ENCODE measurements around the gene LAMTOR2.
"Not testable (repeated sequence)": the region's sequence is repeated elsewhere in the genome, so short reads cannot be mapped to it uniquely, and the experiment has no call there.

Gene LAMTOR2

DNA sequence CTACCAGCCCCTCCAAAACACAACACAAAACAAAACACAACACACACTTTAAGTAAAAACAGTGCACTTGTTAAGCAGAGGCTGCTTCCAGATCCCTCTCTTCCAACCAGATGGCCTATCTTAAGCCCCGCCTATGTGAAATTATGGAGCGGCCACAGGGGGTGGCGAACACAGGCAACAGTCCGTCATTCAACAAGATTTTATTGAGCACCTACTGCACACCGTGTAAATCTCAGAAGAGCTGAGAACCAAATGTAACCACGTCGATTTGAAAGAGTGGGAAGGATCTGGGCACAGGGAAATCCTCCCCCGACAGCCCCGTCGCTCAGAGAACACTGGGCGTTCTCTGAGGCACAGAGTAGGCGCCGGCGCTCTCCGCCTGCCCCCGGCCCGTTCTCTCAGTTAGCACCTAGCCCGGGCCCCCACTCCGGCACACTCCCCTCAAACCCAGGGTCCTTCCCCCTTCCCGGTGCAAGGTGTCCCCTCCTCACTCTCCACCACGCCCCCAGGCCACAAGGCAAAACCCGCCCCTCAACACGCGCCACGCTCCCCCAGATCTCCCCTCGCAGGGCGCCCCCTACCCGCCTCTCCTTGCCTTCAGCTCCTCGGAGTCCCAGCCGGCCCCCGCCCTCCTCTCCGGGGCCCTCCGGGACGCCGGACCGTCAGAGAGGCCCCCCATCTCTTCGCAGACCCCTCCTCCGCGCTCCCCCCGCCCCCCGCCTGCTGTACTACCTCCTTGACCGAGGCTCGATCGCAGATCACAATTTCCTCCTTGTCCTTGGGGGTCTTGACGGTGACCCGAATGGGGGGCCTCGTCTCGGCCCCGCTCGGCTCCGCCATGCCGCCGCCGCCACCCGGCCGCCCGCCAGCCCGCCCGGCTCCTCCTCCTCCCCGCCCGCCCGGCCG is 1.5 kb upstream of the LAMTOR2 start:
- peak; percentile 73 for DNase-seq

DNA sequence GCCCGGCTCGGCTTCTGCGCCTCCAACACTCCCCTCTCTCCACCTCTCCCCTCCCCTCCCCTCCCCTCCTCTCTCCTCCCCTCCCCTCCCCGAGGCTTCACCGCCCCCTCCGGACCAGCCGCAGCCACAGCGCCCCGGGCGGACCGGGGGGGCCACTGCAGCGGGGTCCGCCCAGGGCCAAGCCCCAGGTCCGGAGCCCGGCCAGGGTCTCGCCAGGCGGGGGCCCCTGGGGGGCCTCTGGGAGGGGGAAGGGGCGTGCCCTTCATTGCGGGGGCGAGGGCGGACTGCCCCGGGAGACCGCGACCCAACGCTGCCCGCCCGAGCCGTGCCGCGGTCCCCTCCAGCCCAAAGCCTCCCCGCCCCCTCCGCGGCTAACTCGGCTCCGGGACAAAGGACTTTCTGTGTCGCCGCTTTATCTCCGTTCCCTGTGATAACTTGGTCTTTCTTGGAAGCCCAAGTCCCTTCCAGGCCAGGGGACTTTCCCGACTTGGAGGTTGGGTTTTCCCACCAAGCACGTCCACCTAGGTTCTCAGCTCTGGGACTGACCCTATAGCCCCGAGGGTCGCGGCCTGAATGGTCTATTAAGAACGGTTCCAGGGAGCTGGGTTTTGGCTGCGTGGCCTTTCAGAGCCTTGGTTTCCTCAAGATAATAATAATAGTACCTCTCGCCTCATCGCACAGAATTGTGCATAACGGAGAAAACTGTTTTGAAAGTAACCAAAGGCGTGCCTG is 648 bp upstream of the LAMTOR2 start, which contains the start of gene UBQLN4:
Gene UBQLN4, minus strand, starts transcription at position 31 of the 732 bp plus-strand sequence. CDS start 97 bp downstream, outside the sequence.
- DNase-seq = peak; percentile 83

DNA sequence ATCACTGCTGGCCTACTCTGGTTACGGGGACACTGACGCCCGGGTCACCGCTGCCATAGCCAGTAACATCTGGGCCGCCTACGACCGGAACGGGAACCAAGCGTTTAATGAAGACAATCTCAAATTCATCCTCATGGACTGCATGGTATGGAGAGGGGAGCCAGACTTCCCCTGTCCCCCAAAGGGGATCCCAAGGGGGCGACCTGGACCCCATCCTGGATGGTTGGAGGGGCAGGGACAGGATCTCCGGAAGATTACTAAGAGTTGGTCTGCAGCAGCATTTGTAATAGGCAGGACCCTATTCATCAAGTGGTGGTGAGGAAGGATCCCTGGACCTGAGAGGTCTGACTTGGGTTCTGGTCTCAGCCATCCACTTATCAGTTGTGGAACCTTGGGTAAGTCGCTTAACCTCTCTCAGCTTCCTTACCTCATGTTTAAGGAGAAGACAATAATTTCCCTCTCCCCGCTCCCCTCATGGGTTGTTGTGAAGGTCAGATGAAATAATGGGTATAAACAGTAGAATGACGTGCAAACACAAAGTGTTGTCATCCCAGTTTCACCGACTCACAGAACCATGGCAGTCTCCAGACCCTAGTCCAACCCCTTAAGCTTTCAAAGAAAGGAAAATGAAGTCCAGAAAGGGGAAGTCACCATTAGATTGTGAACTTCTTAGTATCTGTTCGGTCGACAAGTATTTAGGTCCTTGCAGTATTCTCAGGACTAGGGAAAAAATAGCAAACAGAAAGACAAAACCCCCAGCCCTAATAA is 883 bp downstream of the LAMTOR2 start:
- DNase-seq = no peak

DNA sequence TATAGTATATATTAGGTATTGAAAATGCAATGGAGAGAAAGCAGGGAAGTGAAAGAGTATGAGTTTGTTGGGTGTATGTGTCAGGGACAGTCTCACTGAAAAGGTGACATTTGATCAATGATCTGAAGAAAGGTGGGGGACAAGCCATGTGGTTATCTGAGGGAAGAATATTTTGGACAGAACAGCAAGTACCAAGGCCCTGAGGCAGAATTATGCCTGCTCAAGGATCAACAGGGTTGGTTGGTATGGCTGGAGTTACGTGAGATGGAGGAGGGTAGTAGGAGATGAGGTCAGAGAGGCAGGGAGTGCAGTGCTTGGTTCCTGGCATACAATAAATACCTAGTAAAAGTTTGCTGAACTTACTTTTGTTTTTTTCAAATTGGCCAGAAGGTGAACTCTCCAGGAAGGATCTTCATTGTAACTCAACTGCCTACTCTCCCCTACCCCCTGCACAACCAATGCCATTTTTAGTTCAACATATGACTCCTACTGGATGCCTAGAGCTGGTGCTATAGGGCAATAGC is 1.8 kb downstream of the LAMTOR2 start:
- DNase-seq = no peak

DNA sequence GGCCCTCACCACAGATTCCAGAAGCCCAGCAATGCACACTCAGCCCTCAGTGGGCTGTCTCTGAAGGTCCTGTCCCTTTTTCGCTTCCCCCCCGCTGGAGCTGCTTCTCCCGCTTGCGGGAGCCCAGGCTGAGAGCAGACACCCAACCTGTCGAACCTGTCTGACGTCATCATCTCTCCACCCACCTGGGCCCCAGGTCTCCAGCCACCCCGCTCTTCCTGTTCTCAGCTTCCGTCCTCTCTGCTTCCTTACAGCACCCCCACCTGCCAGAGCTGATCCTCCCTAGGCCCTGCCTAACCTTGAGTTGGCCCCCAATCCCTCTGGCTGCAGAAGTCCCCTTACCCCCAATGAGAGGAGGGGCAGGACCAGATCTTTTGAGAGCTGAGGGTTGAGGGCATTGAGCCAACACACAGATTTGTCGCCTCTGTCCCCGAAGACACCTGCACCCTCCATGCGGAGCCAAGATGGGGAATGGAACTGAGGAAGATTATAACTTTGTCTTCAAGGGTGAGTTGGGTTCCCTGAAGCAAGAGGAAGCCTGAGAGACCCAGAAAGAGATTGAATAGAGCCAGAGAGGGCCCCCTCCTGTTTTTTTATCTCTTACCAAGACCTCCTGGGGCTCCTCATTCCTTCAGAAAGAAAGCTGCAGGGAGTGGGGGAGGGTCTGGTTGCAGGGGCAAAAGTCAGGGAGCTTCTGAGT is 6.5 kb downstream of the LAMTOR2 start, which contains the start of gene RAB25:
Gene RAB25, plus strand, starts transcription at position 224 of the 700 bp plus-strand sequence. Its CDS starts 241 bp downstream, at position 465.
- no peak for DNase-seq

DNA sequence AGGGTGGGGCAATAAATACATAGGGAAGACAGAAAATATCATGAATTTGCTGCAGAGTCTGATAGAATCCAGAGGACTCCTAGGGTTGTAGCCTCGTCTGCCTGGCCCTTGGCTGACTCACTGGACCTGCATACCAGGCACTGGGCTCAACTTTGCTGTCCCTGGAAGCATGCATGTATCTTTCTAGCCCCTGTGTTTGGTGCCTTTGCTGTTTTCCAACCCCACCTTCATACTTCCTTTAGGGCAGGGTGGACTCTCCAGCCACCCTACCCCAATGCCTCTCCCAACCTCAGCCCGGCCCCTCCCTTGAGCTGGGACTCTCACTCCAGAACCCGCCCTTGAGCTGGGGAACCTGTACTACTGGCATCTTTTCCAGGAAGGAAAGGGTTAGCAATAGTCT is 7.6 kb downstream of the LAMTOR2 start:
- no peak for DNase-seq

DNA sequence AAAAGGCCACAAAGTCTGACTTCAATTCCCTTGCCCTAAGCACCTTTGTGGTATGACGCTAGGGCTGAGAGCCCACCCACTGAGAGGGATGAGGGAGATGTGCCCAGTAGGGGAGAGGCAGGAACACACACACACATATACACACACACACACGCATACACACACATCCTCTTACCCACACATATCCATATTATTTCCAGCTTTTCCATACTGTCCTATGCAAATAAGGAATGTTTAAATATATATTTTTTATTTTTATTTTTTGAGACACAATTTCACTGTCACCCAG is 9.4 kb downstream of the LAMTOR2 start:
- DNase-seq = no peak

DNA sequence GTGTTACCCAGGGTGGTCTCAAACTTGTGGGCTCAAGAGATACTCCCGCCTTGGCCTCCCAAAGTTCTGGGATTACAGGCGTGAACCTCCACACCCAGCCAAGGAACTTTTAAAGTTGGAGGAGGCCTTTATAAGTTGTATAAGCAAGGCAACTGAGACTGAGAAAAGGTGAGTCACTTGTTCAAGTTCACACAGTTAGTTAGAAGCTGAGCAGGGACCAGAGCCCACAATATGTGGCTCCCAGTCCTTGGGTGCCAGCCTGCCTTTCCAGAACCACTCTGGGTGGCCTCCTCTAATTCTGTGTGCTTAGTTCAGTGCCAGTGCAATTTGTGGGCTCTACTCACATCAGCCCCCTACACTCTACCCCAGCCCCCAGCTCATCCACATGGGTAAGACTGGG is 10.0 kb downstream of the LAMTOR2 start:
- DNase-seq = no peak

DNA sequence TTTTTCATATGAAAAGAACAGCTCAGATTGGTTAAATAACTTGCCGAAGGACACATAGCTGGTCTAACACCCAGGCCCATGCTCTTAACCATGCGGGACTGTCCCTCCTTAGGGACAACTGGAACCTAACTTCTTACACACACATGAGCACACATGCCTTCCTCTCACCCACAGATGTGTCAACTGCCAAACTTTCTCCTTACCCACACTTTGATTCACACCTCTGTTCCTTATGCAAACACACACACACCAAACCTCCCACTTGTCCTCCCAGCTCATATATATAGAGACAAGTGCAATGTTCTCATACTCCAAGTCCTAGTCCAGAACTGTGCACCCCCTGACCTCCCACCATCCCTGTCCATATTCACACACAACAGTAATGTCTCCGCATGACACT is 10.6 kb downstream of the LAMTOR2 start:
- DNase-seq = no peak

DNA sequence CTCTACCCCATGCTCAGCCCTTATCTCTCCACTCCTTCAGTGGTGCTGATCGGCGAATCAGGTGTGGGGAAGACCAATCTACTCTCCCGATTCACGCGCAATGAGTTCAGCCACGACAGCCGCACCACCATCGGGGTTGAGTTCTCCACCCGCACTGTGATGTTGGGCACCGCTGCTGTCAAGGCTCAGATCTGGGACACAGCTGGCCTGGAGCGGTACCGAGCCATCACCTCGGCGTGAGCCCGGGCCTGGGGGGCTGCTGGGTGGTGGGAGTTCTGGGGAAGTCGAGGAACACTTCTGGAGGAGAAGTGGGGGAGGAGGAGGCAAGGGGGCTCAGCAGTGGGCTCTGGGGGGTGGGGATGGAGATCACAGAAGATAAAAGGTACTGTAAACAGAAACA is 11.3 kb downstream of the LAMTOR2 start:
- no peak for DNase-seq

DNA sequence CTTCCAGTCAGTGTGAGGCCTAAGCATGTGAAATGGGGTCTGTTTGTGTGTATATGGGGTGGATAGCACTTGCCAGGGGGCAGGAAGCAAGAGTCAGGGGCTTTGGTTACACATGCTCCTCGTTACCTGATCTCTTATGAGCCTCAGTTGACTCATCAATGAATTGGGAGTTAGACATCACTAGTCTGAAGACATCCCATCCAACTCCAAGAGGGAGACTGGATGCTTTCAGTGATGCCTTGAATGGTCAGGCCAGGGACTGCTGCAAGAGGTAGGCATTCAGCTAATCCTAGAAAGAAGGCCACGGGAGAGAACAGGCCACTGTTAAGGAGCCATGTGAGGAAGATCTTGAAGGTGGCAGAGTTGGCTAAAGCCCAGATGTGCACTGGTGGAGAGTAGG is 12.7 kb downstream of the LAMTOR2 start:
- DNase-seq = no peak

DNA sequence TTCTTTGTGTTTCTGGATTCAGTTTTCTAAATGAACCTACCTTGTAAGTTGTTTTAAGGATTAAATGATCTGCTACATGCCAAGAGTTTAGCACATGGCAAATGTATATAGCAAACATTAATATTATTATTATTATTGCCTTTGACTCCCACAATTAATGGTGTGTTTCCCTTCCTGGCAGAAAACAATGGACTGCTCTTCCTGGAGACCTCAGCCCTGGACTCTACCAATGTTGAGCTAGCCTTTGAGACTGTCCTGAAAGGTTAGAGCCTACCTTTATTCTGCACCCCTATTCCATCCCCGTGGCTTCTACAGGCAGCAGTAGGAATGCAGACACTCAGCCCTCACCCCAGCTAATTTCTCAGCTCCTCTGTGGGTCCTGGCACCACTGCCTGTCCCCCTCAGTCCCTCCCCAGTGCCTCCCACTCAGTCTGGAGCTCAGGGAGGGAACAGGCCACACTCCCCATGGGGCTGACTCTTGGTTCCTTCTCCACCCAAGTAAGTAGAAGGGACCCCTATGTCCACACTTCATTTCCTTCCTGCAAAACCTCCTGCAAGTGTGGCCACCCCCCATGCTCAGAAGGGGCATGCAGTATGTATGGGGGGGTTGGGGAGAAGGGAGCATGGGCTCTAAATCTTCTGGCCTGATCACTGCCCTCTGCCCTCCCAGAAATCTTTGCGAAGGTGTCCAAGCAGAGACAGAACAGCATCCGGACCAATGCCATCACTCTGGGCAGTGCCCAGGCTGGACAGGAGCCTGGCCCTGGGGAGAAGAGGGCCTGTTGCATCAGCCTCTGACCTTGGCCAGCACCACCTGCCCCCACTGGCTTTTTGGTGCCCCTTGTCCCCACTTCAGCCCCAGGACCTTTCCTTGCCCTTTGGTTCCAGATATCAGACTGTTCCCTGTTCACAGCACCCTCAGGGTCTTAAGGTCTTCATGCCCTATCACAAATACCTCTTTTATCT is 15.2 kb downstream of the LAMTOR2 start:
- no peak for DNase-seq

DNA sequence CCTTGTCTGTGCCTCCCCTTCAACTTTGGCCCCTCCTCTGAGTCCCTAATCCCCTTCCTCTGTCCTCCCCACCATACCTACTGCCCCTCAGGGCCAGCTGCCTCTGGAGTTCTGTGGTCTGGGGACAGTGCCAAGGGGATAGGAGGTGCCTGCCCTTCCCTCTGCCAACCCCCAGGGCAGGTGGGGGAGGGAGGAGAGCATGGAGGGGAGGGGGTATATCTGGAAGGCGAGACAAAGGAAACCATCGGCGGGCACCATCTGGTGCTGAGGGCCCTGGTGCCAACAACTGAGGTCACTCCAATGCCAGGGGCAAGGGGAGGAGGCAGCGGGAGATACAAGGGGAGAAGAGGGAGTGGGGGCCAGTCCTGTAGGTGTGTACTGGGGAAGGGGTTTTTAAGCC is 16.0 kb downstream of the LAMTOR2 start:
- DNase-seq = no peak

DNA sequence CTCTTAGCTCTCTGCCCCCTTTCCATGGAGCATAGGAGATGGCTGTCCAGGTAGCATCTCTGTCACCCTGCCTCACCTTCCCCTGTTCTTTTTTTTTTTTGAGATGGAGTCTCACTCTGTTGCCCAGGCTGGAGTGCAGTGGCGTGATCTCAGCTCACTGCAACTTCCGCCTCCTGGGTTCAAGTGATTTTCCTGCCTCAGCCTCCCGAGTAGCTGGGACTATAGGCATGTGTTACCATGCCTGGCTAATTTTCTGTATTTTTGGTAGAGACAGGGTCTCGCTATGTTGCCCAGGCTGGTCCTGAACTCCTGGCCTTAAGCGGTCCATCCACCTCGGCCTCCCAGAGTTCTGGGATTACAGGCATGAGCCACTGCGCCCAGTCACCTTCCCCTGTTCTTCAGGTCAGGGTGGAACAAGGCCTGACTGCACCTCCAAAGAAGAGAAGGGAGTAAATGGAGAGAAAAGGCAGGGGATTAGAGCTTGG is 16.8 kb downstream of the LAMTOR2 start:
- not testable (repeated sequence) for DNase-seq

DNA sequence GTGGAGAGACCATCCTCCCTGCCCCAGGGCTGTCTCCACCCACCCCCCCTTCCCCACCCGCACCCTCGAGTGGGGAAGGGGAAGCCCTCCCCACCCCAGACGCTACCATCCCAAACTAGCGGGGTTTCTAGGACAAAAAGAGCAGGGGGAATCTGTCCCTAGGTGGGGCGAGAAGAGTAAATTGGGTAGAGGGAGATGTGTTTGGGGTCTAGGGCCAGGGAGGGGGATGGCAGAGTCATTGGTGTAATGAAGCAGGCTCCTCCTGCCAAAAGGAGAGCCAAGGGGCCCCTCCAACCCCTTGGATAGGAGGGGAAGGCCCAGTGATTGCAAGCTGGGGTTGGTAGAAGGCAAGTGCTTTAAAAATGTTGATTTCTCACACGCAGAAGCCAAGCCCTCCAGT is 17.7 kb downstream of the LAMTOR2 start:
- no peak for DNase-seq

DNA sequence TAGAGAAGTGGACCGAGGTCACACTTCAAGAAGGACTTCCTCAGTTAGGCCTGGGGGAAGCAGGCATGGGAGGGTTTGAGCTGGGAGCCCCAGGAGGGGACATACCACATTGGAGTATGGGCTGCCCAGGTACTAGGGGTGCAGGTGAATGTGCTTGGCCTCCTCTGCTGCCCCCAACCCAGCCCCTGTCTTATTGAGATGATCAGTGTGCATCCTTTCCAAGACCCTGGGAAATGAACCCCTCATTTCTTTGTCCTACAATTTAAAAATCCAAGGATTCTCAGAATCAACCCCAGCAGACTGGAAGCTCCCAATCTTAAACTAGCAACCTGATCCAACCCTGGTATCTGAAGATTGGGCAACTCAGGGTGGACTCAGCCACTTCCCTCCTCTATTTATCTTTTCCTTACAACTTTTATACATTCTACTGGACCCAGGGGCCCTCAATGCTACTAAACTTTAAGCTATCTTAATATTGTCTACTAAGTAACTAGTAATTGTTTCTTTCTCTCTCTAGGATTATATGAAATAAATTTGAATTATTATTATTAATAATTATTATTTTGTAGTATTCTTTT is 18.6 kb downstream of the LAMTOR2 start:
- DNase-seq = no peak

DNA sequence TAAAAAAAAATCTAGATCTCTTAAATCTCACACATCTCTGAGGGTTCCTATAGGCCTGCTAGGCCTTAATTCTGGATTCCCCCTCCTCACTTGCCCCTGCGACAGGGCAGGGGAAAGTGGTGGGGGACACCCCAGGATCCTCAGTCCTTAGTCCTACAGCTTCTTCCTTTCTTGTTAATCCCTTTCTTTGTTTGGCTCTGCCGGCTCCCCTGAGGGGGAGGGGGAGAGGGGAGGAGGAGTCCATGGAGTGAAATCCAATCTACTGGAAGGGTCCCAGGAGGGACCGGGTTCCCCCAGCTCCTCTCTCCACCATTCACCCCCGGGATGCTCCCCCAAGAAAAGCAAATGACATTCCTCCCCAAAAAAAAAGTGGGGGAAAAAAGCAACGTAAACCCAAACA is 19.2 kb downstream of the LAMTOR2 start:
- DNase-seq = no peak

DNA sequence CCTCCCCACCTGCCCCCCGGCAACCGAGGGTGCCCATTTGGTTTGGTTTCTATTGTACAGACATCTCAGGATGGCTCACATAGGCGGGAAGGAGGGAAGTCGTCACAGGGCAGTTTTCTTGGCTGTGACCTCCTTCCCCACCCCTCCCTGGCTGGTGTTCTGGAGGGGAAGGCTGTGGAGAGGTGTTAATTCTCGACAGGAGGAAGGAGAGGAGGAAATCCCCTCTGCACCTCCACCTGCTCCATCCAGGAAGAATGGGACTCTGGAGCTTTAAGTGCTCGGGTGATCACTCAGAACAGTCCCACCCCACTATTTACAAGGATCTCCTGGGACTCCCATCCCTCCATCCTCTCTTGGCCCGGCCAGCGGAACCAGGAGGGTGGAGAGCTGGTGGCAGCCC is 20.1 kb downstream of the LAMTOR2 start:
- no peak for DNase-seq

DNA sequence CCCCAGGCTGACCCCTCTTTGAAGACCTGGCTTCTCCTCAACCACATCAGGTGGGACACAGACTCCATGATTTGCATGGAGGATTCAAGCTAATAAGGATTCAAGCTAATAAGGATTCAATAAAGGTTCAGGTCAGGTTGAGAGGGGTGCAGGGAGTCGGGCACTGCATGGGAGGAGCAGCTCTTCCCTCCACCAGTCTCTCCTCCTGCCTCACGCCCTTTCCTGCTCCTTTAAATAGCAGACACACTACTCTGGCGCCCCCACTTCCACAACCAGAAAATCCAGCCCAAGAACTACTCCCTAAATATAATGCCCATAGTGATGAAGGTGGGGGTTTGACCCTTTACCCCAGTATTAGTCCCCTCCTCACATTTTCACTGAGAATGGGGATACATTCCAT is 20.6 kb downstream of the LAMTOR2 start:
- no peak for DNase-seq

DNA sequence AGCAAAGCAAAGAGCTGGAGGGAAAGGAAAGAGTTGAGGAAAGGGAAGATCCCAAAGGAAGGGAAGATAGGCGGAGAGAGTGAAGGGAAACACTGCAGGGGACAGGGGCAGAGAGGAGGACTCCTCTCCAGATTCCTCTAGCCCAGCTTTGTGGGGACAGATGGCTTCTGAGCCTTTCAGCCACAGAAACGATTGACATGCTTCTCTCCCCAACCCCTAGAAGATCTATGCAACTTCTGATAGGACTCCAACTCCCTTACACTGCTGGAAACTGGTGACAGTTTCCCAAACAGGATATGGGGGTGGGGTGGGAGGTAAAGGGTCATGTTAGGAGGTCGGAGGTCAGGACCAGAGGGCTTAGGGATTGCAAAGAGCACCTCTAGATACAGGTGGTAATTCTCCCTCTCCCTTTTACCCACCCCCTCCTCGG is 21.2 kb downstream of the LAMTOR2 start:
- DNase-seq = no peak
